ENCODE results near the gene ZMYM2.

- TF ChIP-seq, protein P1, sequence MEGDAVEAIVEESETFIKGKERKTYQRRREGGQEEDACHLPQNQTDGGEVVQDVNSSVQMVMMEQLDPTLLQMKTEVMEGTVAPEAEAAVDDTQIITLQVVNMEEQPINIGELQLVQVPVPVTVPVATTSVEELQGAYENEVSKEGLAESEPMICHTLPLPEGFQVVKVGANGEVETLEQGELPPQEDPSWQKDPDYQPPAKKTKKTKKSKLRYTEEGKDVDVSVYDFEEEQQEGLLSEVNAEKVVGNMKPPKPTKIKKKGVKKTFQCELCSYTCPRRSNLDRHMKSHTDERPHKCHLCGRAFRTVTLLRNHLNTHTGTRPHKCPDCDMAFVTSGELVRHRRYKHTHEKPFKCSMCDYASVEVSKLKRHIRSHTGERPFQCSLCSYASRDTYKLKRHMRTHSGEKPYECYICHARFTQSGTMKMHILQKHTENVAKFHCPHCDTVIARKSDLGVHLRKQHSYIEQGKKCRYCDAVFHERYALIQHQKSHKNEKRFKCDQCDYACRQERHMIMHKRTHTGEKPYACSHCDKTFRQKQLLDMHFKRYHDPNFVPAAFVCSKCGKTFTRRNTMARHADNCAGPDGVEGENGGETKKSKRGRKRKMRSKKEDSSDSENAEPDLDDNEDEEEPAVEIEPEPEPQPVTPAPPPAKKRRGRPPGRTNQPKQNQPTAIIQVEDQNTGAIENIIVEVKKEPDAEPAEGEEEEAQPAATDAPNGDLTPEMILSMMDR (IDR thresholded peaks at IDR 0.05) = no peak
- TF ChIP-seq POLR2A (IDR thresholded peaks at IDR 0.05) = no peak
Measured at GRCh38 chr13:19978831-19979437, 20.4 kb downstream of the ZMYM2 start.

All from thyroid gland (tissue), 4 donors.